NCI-H2029 treated with DMSO at 0.1 percent for 48 hours (cell line): Measurements from ENCODE around the gene SF3B4.
"Not testable (repeated sequence)": the region's sequence is repeated elsewhere in the genome, so short reads cannot be mapped to it uniquely, and the experiment has no call there.

Experiments
- DNase-seq: peaks from one replicate; lab custom pipeline; 2025; lab: John Stamatoyannopoulos, UW

The SF3B4 gene, protein sequence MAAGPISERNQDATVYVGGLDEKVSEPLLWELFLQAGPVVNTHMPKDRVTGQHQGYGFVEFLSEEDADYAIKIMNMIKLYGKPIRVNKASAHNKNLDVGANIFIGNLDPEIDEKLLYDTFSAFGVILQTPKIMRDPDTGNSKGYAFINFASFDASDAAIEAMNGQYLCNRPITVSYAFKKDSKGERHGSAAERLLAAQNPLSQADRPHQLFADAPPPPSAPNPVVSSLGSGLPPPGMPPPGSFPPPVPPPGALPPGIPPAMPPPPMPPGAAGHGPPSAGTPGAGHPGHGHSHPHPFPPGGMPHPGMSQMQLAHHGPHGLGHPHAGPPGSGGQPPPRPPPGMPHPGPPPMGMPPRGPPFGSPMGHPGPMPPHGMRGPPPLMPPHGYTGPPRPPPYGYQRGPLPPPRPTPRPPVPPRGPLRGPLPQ

DNA sequence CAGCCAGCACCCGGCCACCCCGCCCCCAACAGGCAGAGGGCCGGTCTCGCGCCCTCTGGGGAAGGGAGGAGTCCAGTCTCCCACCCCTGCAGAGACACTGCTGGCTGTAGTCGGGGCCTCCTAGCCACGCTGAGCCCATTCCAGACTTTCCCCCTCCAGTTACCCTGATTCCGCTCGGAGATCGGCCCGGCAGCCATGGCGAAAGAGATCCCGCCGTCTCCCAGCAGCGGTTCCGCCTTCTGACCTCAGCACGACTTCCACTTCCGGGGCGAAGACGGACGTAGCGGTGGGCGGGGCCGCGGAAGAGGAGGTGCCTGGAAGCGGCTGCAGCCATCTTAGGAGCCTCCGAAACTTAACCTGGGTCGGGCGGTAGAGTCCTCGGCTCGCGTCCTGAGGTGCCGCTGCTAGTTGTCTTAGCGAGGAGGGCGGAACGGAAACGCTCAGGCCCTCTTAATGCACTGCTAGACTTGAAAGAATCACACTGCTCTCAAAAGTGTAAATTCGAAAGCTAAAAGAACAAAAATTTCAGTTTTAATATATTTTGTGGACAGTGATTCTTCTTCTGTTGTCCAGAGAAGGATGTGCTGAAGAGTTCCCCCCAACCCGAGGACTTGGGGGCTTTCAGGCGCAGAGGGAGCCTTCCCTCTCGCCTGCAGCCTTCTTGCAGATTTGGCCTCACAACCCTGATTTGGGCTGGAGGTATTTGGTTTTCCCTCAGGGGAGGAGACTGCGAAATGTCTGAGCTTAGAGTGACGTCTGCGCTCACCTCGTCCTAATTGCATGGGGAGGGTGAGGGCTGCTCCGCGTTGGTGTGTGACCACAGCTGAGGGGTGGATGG, at the start of gene SF3B4:
Gene SF3B4, minus strand, starts transcription at position 241 of the 838 bp plus-strand sequence. Its CDS starts 44 bp downstream, at position 197.
- peak; percentile 90 for DNase-seq

- peak; percentile 87 for DNase-seq
These were observed 49.7 kb upstream of the SF3B4 start for GRCh38 chr1:149977345-149977744.

- DNase-seq = no peak
These were observed 44.9 kb upstream of the SF3B4 start for GRCh38 chr1:149972547-149972946.

GRCh38 chr1:149967646-149968045, 40.0 kb upstream of the SF3B4 start:
- DNase-seq = no peak

GRCh38 chr1:149967041-149967440, 39.4 kb upstream of the SF3B4 start:
- DNase-seq = no peak

- DNase-seq = no peak
These were observed 38.8 kb upstream of the SF3B4 start for GRCh38 chr1:149966405-149966804.

DNA sequence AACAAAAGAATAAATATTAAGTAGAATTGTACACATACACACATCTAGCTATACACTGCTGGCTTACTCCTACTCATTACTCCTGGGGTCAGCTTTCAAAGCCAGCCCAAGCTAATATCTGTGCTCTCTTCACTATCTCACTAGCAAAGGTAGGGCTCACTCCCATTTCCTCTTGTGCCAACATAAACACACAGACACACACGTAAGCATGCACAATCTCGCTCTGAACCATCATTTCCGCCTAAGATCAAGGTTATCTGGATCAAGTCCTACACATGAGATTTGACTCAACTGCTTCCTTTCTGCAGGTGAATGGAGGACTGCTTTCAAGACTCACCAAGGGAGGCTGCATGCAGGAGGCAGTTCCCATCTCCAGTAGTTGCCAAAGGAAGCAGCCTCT, 37.8 kb upstream of the SF3B4 start:
- no peak for DNase-seq

DNA sequence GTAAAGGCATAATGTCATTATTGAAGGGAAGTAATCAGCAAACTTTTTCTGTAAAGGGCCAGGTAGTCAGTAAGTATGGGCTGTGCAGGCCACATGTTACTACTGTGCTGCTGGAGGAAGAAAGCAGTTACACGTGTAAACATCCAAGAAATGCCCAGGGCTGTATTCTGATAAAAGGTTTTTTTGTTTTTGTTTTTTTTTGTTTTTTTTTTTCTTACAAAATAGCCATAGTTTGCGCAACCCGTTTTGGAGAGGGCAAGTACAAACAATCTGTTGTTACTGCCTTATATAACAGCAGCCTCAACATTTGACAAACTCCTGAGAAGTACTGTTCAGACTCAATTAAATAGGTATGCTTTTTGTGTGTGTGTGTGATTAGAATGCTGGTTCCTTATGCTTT, 35.8 kb upstream of the SF3B4 start:
- DNase-seq = no peak

- DNase-seq = no peak
These were observed 35.1 kb upstream of the SF3B4 start for GRCh38 chr1:149962736-149963135.

DNA sequence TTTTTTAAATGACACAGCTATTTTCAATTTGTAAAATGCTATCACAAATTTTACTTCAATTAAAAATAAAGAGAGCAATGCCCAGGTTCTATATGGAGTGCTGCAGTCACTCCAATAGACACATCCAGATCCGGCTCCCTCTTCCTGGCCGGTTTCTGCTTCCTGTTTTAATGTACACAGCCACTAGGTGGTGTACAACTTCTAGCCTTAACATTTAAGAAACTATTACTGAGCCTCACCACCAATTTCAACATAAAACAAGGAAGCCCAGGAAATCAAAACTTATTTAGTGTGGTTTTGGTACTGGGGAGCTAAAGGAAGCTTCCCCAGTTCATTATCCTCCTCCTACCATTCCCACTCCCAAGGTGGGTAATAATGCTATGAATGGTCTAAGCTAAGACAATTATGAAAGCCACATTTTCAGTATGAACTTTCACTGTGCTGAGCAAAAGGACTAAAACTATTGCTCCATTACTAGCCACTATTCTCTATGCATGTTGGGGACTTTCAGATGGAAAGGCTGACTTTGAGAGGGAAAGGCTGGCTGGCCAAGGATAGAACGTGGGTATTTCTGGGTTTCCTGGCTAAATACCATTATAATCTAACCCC, 34.5 kb upstream of the SF3B4 start:
- DNase-seq = peak; percentile 57

GRCh38 chr1:149957548-149957947, 29.9 kb upstream of the SF3B4 start:
- DNase-seq = not testable (repeated sequence)

DNA sequence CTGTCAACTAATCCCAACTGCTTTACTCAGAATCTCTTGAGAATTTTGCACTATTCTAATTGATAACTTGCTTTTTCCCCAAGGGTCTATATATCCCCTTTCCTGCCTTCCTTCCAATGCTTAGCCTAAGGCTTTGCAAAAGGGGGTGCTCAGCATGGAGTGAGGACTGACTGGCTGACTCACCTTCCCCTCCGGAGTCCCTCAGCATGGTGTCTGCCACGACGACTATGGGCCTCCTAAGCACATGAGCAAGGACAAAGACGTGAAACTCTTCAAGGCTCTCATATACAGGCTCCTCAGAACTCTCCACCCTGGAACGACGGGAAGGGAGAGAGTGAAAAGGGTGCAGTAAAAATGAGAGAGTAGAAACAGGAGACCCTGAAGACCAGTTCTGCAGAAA, 22.3 kb upstream of the SF3B4 start:
- no peak for DNase-seq

DNA sequence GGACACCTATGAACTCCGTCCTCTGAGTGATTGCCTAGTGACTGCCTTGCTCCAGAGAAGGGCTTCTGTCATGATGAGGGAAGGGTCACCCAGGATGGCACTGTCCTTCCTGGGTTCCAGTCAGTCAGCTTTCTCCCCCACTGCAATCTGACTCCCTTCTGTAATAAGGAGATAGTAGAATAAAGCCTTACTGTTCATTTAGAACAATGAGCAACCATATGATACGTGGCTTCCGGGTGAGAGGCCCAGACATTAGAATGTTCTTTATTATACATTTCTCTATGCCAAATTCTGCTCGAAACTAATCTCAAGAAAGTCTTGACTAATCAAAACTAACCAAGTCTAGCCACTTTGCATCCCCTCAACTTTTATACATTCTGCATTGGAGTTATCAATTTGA, 17.6 kb upstream of the SF3B4 start:
- DNase-seq = no peak

- no peak for DNase-seq
These were observed 15.3 kb upstream of the SF3B4 start for GRCh38 chr1:149942885-149943284.

DNA sequence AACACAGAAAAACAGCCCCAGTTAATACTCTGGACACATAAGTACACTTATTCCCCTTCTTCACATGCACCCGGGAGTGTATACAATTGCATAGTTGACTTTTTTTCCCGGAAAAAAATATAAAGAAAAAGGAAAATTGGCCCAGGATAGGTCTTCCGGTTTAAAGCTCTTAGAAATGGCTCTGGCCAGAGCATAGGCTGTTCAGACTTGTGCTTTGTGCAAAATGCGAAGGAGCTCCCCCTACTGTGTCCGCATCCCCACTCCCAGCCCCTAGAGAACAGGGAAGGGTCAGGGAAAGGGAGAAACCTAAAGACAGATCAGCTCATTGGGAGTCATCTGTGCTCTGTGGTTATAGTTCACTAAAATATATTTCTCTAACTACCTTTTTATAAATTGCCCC, 14.6 kb upstream of the SF3B4 start:
- no peak for DNase-seq

- no peak for DNase-seq
These were observed 12.8 kb upstream of the SF3B4 start for GRCh38 chr1:149940427-149940826.

- DNase-seq = not testable (repeated sequence)
These were observed 11.0 kb upstream of the SF3B4 start for GRCh38 chr1:149938668-149939003.

DNA sequence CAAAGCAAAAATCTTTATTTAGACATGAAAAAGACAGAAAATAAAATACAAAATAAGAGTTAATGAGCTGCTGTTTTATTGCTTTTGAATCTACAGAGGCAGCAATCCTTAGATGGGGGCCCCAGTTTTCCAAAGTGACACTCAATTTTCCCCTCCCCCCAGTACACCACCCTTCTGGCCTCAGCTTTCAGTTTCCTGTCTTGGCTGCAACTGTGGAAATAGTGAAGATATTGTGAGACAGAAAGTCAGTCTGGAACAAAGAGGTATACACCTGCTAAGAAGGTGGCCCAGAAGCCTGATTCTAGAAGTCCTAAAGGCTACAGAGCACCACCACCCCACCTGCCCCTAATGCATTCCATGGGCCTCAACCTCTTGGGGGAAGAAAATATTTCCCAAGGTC, 10.2 kb upstream of the SF3B4 start:
- no peak for DNase-seq

GRCh38 chr1:149936992-149937705, 9.5 kb upstream of the SF3B4 start:
- DNase-seq = no peak

DNA sequence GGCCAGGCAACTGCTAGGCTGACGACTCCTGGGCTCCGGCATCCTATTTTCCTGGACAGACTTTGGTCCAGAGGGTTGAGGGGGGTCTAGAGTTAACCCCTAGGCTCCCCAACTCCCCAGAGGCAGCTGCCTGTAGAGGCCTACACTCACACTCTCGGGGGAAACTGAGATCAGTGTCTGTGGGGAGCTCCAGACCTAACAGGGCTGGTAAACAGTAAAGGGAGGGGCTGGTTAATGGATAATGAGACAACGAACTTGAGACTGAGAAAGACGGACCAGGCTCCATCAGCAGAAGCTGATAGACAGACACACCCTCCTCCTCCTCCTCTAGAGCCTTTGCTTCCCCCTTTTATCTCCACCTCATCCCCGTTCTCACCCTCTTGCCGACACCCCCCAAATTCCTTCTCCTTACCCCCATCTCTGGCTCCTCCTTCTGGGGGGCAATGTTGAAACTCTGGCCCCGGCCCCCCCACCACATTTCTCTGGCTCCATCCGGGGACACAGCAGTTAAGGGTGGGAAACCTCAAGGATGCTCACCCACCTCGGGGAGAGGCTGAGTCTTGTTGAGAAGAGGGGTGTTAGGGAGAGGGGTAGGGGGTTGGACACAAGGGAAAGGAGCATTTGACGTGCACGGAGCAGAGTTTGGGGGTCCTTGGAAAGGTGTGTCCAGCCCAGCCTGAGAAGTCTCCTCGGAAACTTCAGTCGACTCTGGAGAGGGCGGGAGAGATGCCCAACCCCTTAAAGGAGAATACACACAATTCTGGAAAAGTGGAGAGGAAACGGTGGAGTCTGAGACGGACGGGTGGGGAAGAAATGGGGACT, 8.8 kb upstream of the SF3B4 start, which contains the start of gene MTMR11:
Gene MTMR11, minus strand, starts transcription at position 710 of the 822 bp plus-strand sequence. Its CDS starts 232 bp downstream, at position 478.
- DNase-seq = no peak

- no peak for DNase-seq
These were observed 6.8 kb upstream of the SF3B4 start for GRCh38 chr1:149934356-149934755.
